ENCODE results near the gene CYB561D2. TPM values are rescaled to one million over a fixed set of nuclear protein-coding genes. Genes with fewer than 3 reads are reported as not detected.
A peak's percentile ranks its signal among the peaks of the same experiment; 100 is the strongest.

The CYB561D2 gene
- total RNA-seq, 2 experiments from 2014 or later: 42.5 to 43.6 TPM

DNA sequence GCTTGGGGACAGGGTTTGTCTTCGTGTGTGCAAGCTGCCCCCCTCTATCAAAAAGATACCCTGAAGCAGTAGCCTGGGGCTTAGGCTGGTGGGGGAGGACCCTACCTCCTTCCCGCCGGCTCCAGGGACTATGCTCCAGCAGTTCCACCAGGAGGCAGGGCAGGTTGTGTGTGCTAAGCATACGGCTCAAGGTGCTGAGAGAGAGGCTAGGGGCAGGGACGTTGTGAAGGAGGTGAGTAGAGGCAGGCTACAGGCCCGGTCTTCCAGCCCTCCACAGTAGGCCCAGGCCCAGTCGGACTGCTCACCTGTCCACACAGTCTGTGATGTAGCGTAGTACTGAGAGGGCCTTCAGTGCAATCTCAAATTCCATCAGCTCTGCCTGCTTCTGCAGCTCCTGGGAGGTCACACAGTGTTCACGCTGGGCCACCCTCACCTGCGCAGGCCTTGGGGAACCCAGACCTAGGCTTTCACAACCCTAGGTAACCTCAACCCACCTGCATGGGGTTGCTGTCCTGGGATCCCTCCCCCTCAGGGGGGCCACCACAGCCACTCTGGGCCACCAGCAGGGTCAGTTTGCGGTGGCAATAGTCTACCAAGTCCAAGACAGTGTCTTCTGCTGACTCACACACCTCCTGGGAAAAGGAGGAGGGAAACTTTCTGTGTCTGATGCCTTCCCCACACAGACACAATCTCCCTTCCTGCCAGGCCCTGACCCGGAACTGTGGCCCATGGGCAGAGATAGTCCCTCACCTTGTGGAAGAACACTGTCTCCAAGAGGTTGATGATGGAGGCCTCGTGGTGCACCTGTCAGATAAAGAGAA lies 7.6 kb upstream of the CYB561D2 start:
- POLR2A ChIA-PET: interaction anchor here (1.0 to 4.0 kb wide), 4 partner anchors 11 to 258 kb away, joined by 3 to 21 read pairs (median 3); partner anchors contain the start of gene C3orf18
- DNase-seq (no peak), ATAC-seq (no peak)
- Mint-ChIP-seq H3K27ac (peak overlapping the region; percentile 58), H3K27me3 (ENCODE audit: low read depth) (no peaks in the 10 kb centered on the region), H3K9me3 (ENCODE audit: insufficient read depth) (no peaks in the 10 kb centered on the region), H3K4me1 (ENCODE audit: low read depth) (peaks cover 64% of the 10 kb centered on the region), H3K36me3 (ENCODE audit: low read depth) (peaks cover 38% of the 10 kb centered on the region), H3K4me3 (peak overlapping the region; percentile 18)
- CTCF ChIA-PET: interaction anchor here (1.1 to 2.8 kb wide), 4 partner anchors 8 to 200 kb away, joined by 4 to 9 read pairs (median 4); partner anchors contain the start of genes CYB561D2 and NPRL2

DNA sequence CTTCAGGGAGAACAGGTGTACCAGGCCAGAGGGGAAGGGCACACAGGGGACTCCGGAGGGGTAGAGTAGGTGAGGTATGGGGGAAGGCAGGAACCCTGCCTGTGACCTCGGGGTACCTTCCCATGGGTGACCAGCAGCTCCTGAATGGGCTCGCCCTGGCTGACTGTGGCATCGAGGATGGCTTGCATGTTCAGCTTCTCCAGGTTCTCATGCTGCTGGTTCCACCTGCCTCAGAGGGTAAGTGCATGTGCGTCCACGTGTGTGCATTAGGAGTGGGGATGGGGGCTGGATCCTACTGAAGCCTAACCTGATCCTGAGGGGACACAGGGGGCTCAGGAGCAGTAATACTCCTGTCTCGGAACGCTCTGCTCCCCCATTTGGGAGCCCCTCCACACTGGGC lies 5.7 kb upstream of the CYB561D2 start:
- DNase-seq: no peak
- no peaks in the 10 kb centered on the region for H3K9me3 Mint-ChIP-seq (ENCODE audit: insufficient read depth)
- H3K36me3 Mint-ChIP-seq (ENCODE audit: low read depth): peaks cover 37% of the 10 kb centered on the region
- no peak overlapping the region for H3K27ac Mint-ChIP-seq
- peaks cover 84% of the 10 kb centered on the region for H3K4me1 Mint-ChIP-seq (ENCODE audit: low read depth)
- ChIA-PET POLR2A (interaction anchor here (1.0 to 4.3 kb wide), 2 partner anchors 7 to 12 kb away, joined by 3 to 25 read pairs; no protein-coding TSS in a partner anchor), CTCF (interaction anchor here (1.0 to 5.9 kb wide), 6 partner anchors 9 to 267 kb away, joined by 3 to 31 read pairs (median 4); partner anchors contain the start of gene CISH)
- H3K27me3 Mint-ChIP-seq (ENCODE audit: low read depth): no peaks in the 10 kb centered on the region
- peak overlapping the region; percentile 8 for H3K4me3 Mint-ChIP-seq
- no peak for ATAC-seq

DNA sequence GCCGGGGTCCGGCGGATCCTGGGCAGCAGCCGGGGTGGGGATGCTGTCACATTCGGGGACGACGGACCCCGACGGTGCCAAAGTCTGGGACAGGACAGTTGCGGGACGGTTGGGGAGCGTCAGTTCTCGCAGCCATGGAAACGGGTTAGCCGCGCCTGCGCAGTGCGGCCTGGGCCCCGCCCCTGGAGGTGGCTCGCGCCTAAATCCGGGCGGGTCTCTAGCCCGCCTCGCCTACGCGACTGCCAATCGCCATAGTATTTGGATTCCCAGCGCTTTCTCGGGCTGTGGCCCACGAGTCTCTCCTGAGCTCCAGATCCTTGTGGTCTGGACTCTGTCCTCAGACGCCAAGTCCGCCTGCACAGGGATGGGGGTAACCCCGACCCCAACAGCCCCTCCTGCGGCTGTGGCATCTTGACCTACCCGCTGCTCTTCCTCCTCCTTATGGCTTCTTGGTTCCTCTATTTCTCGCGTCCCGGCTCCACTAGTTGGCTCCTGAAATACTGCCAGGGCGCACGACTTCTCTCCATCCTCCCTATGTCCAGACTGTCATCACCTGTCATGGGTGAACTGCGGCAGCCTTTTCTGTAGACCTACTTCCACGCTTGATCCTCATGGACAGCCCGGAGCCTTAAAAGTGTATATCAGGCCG lies 5.0 kb upstream of the CYB561D2 start, which contains the start of gene ZMYND10:
ZMYND10 (minus strand) TSS at position 147 of the 649 bp plus-strand sequence. CDS start 153 bp downstream, outside the sequence.
- ATAC-seq: peak; percentile 16

DNA sequence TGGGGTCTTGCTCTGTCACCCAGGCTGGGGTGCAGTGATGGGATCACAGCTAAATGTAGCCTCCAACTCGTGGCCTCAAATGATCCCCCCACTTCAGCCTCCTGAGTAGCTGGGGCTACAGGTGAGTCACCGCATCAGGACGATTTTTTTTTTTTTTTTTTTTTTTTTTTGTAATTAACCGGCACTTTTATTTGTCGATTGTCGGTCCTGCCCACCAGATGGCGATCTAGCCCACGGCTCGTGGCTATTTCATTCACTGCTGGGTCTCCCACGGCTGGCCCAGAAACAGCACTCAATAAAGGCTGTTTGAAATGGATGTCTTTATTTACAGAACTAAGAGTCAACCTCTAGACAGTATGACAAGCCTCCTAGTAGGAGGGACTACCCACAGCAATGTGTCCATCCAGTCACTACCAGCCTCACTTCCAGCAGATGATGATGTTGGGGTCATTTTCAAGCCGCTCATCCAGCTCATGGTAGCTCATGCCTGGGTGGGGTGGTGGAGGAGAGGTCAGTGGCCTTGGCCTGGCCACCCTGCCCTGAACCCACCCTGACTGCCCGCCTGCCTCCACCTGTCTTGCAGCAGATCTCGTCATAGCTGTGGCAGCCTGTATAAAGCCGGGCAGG lies 3.4 kb upstream of the CYB561D2 start:
- CTCF ChIA-PET: interaction anchor here (0.6 to 5.9 kb wide), 9 partner anchors 8 to 254 kb away, joined by 3 to 31 read pairs (median 5); no protein-coding TSS in a partner anchor
- H3K9me3 Mint-ChIP-seq (ENCODE audit: insufficient read depth): no peaks in the 10 kb centered on the region
- DNase-seq: peak; percentile 87
- H3K4me3 Mint-ChIP-seq: peak overlapping the region; percentile 15
- H3K4me1 Mint-ChIP-seq (ENCODE audit: low read depth): peaks cover 85% of the 10 kb centered on the region
- H3K27me3 Mint-ChIP-seq (ENCODE audit: low read depth): no peaks in the 10 kb centered on the region
- peak overlapping the region; percentile 77 for H3K27ac Mint-ChIP-seq
- POLR2A ChIA-PET: interaction anchor here (0.9 to 4.3 kb wide), 3 partner anchors 10 to 224 kb away, joined by 3 to 25 read pairs (median 3); no protein-coding TSS in a partner anchor
- H3K36me3 Mint-ChIP-seq (ENCODE audit: low read depth): peaks cover 46% of the 10 kb centered on the region
- ATAC-seq: peak; percentile 5

More for the DNA sequence above, 5.0 kb upstream of the CYB561D2 start, which contains the start of gene ZMYND10:
- POLR2A ChIA-PET: interaction anchor here (1.0 to 4.3 kb wide), 2 partner anchors 8 to 11 kb away, joined by 3 to 25 read pairs; no protein-coding TSS in a partner anchor
- H3K27ac Mint-ChIP-seq: peak within 1 kb of the TSS; percentile 62
- H3K4me1 Mint-ChIP-seq (ENCODE audit: low read depth): peaks cover 89% of the 10 kb centered on the region
- CTCF ChIA-PET: interaction anchor here (1.3 to 5.9 kb wide), 5 partner anchors 9 to 266 kb away, joined by 3 to 31 read pairs (median 4); partner anchors contain the start of gene CISH
- DNase-seq: peak; percentile 85
- peak within 1 kb of the TSS; percentile 60 for H3K4me3 Mint-ChIP-seq
- H3K36me3 Mint-ChIP-seq (ENCODE audit: low read depth): peaks cover 39% of the 10 kb centered on the region
- no peaks in the 10 kb centered on the region for H3K27me3 Mint-ChIP-seq (ENCODE audit: low read depth)
- H3K9me3 Mint-ChIP-seq (ENCODE audit: insufficient read depth): no peaks in the 10 kb centered on the region

DNA sequence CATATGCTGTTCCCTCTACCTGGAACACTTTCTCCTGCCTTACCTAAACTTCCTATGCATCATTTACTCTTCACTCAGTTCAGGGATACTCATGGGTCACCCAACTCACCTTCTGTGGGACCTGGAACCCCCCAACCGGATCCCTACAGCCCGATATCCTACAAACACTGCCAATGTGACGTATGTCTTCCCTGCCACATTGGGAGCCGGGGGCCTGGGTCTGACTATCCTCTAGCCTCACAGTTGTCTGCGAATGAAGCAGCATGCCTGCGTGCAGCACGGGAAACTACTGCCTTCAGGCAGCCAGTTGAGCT lies 492 bp upstream of the CYB561D2 start:
- ATAC-seq (no peak), DNase-seq (no peak)
- H3K4me1 Mint-ChIP-seq (ENCODE audit: low read depth): peaks cover 68% of the 10 kb centered on the region
- peak overlapping the region; percentile 99 for H3K27ac Mint-ChIP-seq
- no peaks in the 10 kb centered on the region for H3K27me3 Mint-ChIP-seq (ENCODE audit: low read depth)
- CTCF ChIA-PET: interaction anchor here (1.0 to 5.9 kb wide), 13 partner anchors 8 to 263 kb away, joined by 3 to 31 read pairs (median 5); partner anchors contain the start of genes GNAI2, RASSF1 and TMEM115
- peak overlapping the region; percentile 96 for H3K4me3 Mint-ChIP-seq
- POLR2A ChIA-PET: interaction anchor here (0.7 to 3.2 kb wide), 10 partner anchors 9 to 537 kb away, joined by 3 to 35 read pairs (median 6); partner anchors contain the start of genes CISH, HYAL3, MAPKAPK3 and NAA80
- peaks cover 56% of the 10 kb centered on the region for H3K36me3 Mint-ChIP-seq (ENCODE audit: low read depth)
- H3K9me3 Mint-ChIP-seq (ENCODE audit: insufficient read depth): no peaks in the 10 kb centered on the region

DNA sequence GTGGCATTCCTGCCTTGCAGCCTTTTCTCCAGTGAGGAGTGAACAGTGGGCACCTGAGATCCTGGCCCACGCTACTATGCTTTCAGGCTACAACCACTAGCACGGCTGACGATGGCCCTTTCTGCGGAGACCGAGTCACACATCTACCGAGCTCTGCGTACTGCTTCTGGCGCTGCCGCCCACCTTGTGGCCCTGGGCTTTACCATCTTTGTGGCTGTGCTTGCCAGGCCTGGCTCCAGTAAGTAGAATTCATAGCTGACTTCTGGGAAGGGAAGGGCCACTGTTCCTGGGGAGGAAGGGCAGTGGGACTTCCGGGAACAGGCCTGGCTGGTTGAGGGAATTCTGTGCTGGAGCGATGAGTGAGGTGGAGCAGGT lies 648 bp downstream of the CYB561D2 start:
- ATAC-seq (no peak), DNase-seq (no peak)
- peak overlapping the region; percentile 99 for H3K27ac Mint-ChIP-seq
- no peaks in the 10 kb centered on the region for H3K9me3 Mint-ChIP-seq (ENCODE audit: insufficient read depth)
- H3K4me3 Mint-ChIP-seq: peak overlapping the region; percentile 96
- H3K4me1 Mint-ChIP-seq (ENCODE audit: low read depth): peaks cover 67% of the 10 kb centered on the region
- ChIA-PET CTCF (interaction anchor here (1.1 to 3.2 kb wide), 5 partner anchors 10 to 262 kb away, joined by 3 to 21 read pairs (median 4); no protein-coding TSS in a partner anchor), POLR2A (interaction anchor here (0.9 to 3.2 kb wide), 7 partner anchors 10 to 266 kb away, joined by 3 to 35 read pairs (median 6); partner anchors contain the start of genes CISH, HYAL3, MAPKAPK3 and NAA80)
- H3K27me3 Mint-ChIP-seq (ENCODE audit: low read depth): no peaks in the 10 kb centered on the region
- peaks cover 59% of the 10 kb centered on the region for H3K36me3 Mint-ChIP-seq (ENCODE audit: low read depth)

DNA sequence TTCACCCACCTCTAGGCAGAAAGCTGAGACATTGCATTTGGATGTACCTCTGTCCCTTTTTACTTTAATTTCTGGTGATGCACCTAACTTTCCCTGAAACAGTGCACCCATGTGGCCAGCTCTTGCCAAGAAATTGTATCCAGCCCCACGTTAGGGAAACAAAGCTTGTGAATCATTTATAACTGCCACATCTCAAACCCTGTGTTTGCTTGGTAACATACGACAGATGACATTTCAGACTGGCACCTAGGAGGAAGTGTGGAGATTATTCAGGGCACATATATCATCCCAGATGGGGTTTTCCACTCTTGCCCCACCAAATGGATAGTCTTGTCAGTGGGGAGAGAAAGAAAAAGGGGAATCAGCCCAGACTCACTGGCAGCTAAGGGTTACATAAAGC lies 2.1 kb downstream of the CYB561D2 start:
- peaks cover 59% of the 10 kb centered on the region for H3K36me3 Mint-ChIP-seq (ENCODE audit: low read depth)
- H3K9me3 Mint-ChIP-seq (ENCODE audit: insufficient read depth): no peaks in the 10 kb centered on the region
- DNase-seq (no peak), ATAC-seq (no peak)
- H3K4me3 Mint-ChIP-seq: no peak overlapping the region
- H3K4me1 Mint-ChIP-seq (ENCODE audit: low read depth): peaks cover 70% of the 10 kb centered on the region
- CTCF ChIA-PET: interaction anchor here (0.9 to 1.6 kb wide), 7 partner anchors 9 to 249 kb away, joined by 3 to 9 read pairs (median 4); partner anchors contain the start of genes HYAL3 and NAA80
- POLR2A ChIA-PET: interaction anchor here (0.7 to 3.5 kb wide), 6 partner anchors 9 to 79 kb away, joined by 3 to 21 read pairs (median 4); partner anchors contain the start of gene RASSF1
- H3K27me3 Mint-ChIP-seq (ENCODE audit: low read depth): no peaks in the 10 kb centered on the region
- no peak overlapping the region for H3K27ac Mint-ChIP-seq

DNA sequence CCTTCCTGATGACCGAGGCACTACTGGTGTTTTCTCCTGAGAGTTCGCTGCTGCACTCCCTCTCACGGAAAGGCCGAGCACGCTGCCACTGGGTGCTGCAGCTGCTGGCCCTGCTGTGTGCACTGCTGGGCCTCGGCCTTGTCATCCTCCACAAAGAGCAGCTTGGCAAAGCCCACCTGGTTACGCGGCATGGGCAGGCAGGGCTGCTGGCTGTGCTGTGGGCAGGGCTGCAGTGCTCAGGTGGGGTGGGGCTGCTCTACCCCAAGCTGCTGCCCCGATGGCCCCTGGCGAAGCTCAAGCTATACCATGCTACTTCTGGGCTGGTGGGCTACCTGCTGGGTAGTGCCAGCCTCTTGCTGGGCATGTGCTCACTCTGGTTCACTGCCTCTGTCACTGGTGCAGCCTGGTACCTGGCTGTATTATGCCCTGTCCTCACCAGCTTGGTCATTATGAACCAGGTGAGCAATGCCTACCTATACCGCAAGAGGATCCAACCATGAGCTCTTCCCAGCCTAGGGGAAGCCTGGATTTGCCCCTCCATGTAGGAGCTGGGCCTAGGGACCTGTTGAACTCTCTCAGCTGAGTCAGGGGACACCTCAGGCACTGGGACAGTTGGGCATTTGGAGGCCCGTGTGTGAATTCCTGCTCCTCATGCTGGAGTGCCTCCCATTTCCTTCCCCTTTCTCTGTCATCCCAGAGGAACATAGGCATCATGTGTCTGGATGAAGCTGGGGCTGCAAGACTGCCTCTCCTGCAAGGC lies 2.8 kb downstream of the CYB561D2 start:
- ChIA-PET POLR2A (interaction anchor here (0.8 to 3.5 kb wide), 7 partner anchors 8 to 78 kb away, joined by 3 to 21 read pairs (median 4); partner anchors contain the start of genes HYAL3, NAA80 and RASSF1), CTCF (interaction anchor here (0.9 to 1.6 kb wide), 7 partner anchors 8 to 248 kb away, joined by 3 to 9 read pairs (median 4); partner anchors contain the start of genes HYAL3 and NAA80)
- Mint-ChIP-seq H3K27me3 (ENCODE audit: low read depth) (no peaks in the 10 kb centered on the region), H3K9me3 (ENCODE audit: insufficient read depth) (no peaks in the 10 kb centered on the region), H3K36me3 (ENCODE audit: low read depth) (peaks cover 57% of the 10 kb centered on the region), H3K4me1 (ENCODE audit: low read depth) (peaks cover 70% of the 10 kb centered on the region), H3K27ac (no peak overlapping the region), H3K4me3 (no peak overlapping the region)
- no peak for DNase-seq
- ATAC-seq: no peak

DNA sequence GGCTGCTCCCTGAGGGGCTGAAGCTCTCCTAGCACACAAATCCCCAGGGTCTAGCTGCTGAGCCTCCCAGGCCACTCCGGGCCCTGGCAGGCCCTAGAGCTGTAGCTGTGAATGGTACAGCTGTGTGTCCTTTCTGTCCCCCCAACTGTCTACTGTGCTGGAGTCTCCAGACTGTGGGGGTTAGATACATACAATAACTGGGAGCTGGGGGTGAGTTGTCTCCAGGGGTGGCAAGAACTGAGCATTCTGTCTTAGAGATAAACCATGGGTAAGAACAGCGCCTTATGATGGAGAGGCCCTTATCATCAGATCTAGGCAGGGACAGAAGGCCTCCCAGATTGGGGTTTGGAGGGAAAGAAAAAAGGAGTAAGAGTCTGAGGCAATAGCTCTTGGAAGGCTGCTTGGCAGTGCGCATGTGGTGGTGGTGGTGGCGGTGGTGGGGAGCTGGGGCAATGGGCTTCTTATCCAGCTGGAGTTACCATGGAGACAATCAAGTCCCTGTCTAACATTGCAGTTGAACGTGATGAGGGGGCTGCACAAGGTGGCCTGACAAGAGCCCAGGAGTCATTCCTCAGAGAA lies 3.6 kb downstream of the CYB561D2 start:
- H3K9me3 Mint-ChIP-seq (ENCODE audit: insufficient read depth): no peaks in the 10 kb centered on the region
- ChIA-PET CTCF (interaction anchor here (1.1 to 1.6 kb wide), 2 partner anchors 16 to 18 kb away, joined by 3 to 6 read pairs; no protein-coding TSS in a partner anchor), POLR2A (interaction anchor here (0.8 to 3.5 kb wide), 6 partner anchors 8 to 55 kb away, joined by 3 to 21 read pairs (median 4); partner anchors contain the start of genes HYAL3, NAA80 and RASSF1)
- H3K4me1 Mint-ChIP-seq (ENCODE audit: low read depth): peaks cover 64% of the 10 kb centered on the region
- no peaks in the 10 kb centered on the region for H3K27me3 Mint-ChIP-seq (ENCODE audit: low read depth)
- no peak overlapping the region for H3K4me3 Mint-ChIP-seq
- ATAC-seq (no peak), DNase-seq (no peak)
- H3K36me3 Mint-ChIP-seq (ENCODE audit: low read depth): peaks cover 50% of the 10 kb centered on the region
- H3K27ac Mint-ChIP-seq: no peak overlapping the region

DNA sequence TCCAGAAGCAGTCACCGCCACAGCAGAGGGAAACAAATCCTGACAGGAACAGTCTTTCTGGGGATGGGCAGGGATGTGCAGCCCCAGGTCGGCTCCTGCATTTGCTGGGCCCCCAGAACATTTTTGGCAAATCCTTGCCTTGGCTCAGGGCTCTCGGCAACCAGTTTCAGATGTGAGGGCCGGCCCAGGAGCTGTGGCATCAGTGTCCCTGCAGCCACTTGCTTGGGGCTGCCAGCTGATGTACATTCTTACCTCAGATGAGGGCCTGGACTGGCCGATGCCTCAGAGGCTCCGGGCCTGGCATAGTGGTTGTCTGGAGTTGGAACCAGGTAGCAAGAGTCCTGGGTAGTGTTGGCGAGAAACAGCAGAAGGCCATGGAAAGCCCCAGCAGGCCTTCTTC lies 4.2 kb downstream of the CYB561D2 start:
- H3K4me1 Mint-ChIP-seq (ENCODE audit: low read depth): peaks cover 64% of the 10 kb centered on the region
- no peaks in the 10 kb centered on the region for H3K9me3 Mint-ChIP-seq (ENCODE audit: insufficient read depth)
- H3K27ac Mint-ChIP-seq: no peak overlapping the region
- peaks cover 47% of the 10 kb centered on the region for H3K36me3 Mint-ChIP-seq (ENCODE audit: low read depth)
- no peak for ATAC-seq
- CTCF ChIA-PET: interaction anchor here (1.1 kb wide), 1 partner anchor 17 kb away, joined by 3 read pairs; no protein-coding TSS in a partner anchor
- no peaks in the 10 kb centered on the region for H3K27me3 Mint-ChIP-seq (ENCODE audit: low read depth)
- H3K4me3 Mint-ChIP-seq: no peak overlapping the region
- DNase-seq: no peak
- POLR2A ChIA-PET: interaction anchor here (1.2 to 3.5 kb wide), 3 partner anchors 13 to 55 kb away, joined by 3 to 21 read pairs (median 7); partner anchors contain the start of genes HYAL3, NAA80 and RASSF1

Data from activated CD8-positive, alpha-beta T cell treated with anti-CD3 and anti-CD28 coated beads, Interleukin-2, amount 10 ng/mL, durations not matched to agents 7 days and 5 days (primary cell).